ENCODE data around the gene CYP2U1. TPM values are rescaled to one million over a fixed set of nuclear protein-coding genes. Genes with fewer than 3 reads are reported as not detected.

CYP2U1 gene
- total and polyA plus RNA-seq, 2 donors (not counting 3 experiments of a cell fraction or from before 2014, with no cell fraction given): 2.9 to 5.8 TPM

DNA sequence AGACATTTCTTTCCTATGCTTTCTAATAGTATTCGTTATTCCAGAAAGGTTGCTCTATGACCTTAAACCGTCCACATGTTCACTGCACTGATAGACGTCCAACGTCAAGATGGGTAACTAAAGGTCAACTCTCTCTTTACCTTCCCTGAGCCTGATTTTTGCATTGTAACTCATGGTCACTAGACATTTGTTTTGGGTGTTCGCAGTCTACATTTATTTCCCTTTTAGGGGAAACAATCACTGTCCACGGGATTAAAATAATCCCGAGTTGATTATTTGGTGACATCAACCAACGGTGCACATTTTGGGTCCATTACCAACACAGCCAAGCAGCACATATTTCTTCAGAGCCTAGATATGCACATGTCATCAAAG is 57.8 kb downstream of the CYP2U1 start:
- ChIA-PET POLR2A (interaction anchor here (0.5 kb wide), 1 partner anchor 503 kb away, joined by 3 read pairs; no protein-coding TSS in a partner anchor), CTCF (interaction anchor here (0.7 to 1.2 kb wide), 3 partner anchors 13 to 57 kb away, joined by 3 read pairs; no protein-coding TSS in a partner anchor)
- Histone ChIP-seq H3K9ac (replicated peaks; ENCODE audit: extremely low read depth, insufficient read depth, low read length) (peak overlapping the region; percentile 7), H3K27me3 (ENCODE audit: control insufficient read depth in 2 of 2, insufficient read depth in 2 of 2, low read length in 2 of 2) (no peaks in the 10 kb centered on the region), H3K4me1 (ENCODE audit: control insufficient read depth, extremely low read depth, insufficient read depth, low read length) (peaks cover 6% of the 10 kb centered on the region), H3K4me2 (ENCODE audit: insufficient read depth, low read length) (peak overlapping the region; percentile 69), H3K9me3 (replicated peaks; ENCODE audit: control insufficient read depth, insufficient read depth, low read length) (no peaks in the 10 kb centered on the region), H3K36me3 (ENCODE audit: control insufficient read depth in 2 of 2, extremely low read depth in 1 of 2, insufficient read depth in 2 of 2, low read length in 2 of 2) (no peaks in the 10 kb centered on the region), H3K27ac (ENCODE audit: insufficient read depth, low read depth, low read length) (no peak overlapping the region), H3K4me3 (replicated peaks in 1 of 3; ENCODE audit: insufficient read depth in 1 of 3, low read depth in 1 of 3, low read length in 3 of 3) (peak overlapping the region in 2 of 3 experiments; percentile 64 to 66), H4K20me1 (replicated peaks; ENCODE audit: control insufficient read depth, extremely low read depth, insufficient read depth, low read length) (no peaks in the 10 kb centered on the region), H3K79me2 (ENCODE audit: control insufficient read depth, insufficient read depth, low read length) (peaks cover 9% of the 10 kb centered on the region), H3K9me1 (replicated peaks; ENCODE audit: control insufficient read depth, extremely low read depth, insufficient read depth, low read length) (no peaks in the 10 kb centered on the region), H2AFZ (ENCODE audit: low read depth, low read length) (peak overlapping the region; percentile 76)
- FAIRE-seq: no peak
- BruUV-seq (replicated peaks): TSS peak; percentile 82
- DNase-seq (ENCODE audit: low read depth, low spot score): no peak
- dilution Hi-C loops (cut with MboI; ENCODE audit: extremely low pct_ligation_motif_present, low sequenced_read_pairs) (no loop called here), intact Hi-C loops (cut with micrococcal nuclease) (loop anchor here (5.0 kb wide), 1 partner anchor 167 kb away; the partner anchor contains the start of gene SGMS2)
- TF ChIP-seq JUN (IDR thresholded peaks at IDR 0.05; ENCODE audit: borderline replicate concordance, insufficient read depth, insufficient read length, low read depth) (no peak), FOS (IDR thresholded peaks at IDR 0.05; ENCODE audit: borderline replicate concordance, insufficient read depth, low read length) (no peak), EZH2 (IDR thresholded peaks at IDR 0.05; ENCODE audit: borderline replicate concordance, low read depth, low read length, severe bottlenecking) (no peak), GATA2 (IDR thresholded peaks at IDR 0.05; ENCODE audit: insufficient read depth, insufficient read length, low read depth, low read length) (no peak), POLR2A (IDR thresholded peaks at IDR 0.05; ENCODE audit: low read depth, low read length) (no peak), POLR2AphosphoS5 (IDR thresholded peaks at IDR 0.05; ENCODE audit: insufficient read depth, low read depth, low read length) (no peak), MYC (IDR thresholded peaks at IDR 0.05; ENCODE audit: low read depth, low read length) (no peak)
- TF ChIP-seq, protein P1, sequence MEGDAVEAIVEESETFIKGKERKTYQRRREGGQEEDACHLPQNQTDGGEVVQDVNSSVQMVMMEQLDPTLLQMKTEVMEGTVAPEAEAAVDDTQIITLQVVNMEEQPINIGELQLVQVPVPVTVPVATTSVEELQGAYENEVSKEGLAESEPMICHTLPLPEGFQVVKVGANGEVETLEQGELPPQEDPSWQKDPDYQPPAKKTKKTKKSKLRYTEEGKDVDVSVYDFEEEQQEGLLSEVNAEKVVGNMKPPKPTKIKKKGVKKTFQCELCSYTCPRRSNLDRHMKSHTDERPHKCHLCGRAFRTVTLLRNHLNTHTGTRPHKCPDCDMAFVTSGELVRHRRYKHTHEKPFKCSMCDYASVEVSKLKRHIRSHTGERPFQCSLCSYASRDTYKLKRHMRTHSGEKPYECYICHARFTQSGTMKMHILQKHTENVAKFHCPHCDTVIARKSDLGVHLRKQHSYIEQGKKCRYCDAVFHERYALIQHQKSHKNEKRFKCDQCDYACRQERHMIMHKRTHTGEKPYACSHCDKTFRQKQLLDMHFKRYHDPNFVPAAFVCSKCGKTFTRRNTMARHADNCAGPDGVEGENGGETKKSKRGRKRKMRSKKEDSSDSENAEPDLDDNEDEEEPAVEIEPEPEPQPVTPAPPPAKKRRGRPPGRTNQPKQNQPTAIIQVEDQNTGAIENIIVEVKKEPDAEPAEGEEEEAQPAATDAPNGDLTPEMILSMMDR (IDR thresholded peaks at IDR 0.05; ENCODE audit: extremely low read depth in 1 of 2, insufficient read depth in 1 of 2, low read depth in 1 of 2, low read length in 2 of 2): no peak
- TF ChIP-seq, protein P2, sequence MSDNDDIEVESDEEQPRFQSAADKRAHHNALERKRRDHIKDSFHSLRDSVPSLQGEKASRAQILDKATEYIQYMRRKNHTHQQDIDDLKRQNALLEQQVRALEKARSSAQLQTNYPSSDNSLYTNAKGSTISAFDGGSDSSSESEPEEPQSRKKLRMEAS (IDR thresholded peaks at IDR 0.05; ENCODE audit: insufficient read depth, insufficient read length): no peak
